Mammary epithelial cell (primary cell): ENCODE data around the gene TLE6.
"Not testable (repeated sequence)": the region's sequence is repeated elsewhere in the genome, so short reads cannot be mapped to it uniquely, and the experiment has no call there.

ENCODE experiments used
- EZH2 ChIP-seq: IDR thresholded peaks from 2 replicates; pipeline ENCODE4 v1.6.1; 2012; ENCODE audit warnings: low read length, inconsistent platforms, borderline replicate concordance
- TF ChIP-seq, protein P1 (sequence below), 2 donors: IDR thresholded peaks in 1 of 2; conservative IDR thresholded peaks in 1 of 2; 2 replicates each; pipeline ENCODE4 v1.5.1; 2011 to 2012; ENCODE audit warnings: inconsistent platforms in 2 of 2, low read length in 2 of 2, mild to moderate bottlenecking in 2 of 2, control low read depth in 1 of 2, low read depth in 1 of 2; ENCODE audit not compliant: insufficient read depth in 1 of 2; ENCODE audit errors: extremely low read depth in 1 of 2

DNA sequence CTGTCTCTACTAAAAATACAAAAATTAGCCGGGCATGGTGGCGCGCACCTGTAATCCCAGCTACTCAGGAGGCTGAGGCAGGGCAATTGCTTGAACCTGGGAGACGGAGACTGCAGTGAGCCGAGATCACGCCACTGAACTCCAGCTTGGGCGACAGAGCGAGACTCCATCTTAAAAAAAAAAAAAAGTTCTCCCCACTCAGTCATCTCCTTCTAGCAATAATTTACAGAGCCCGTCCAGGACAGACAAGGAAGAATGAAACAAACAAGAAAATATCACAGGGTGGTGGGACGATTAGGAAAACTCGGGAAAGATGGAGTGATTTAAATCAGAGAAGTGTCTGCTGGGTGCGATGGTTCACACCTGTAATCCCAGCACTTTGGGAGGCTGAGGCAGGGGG lies 13.7 kb upstream of the TLE6 start:
- TF ChIP-seq, protein P1, sequence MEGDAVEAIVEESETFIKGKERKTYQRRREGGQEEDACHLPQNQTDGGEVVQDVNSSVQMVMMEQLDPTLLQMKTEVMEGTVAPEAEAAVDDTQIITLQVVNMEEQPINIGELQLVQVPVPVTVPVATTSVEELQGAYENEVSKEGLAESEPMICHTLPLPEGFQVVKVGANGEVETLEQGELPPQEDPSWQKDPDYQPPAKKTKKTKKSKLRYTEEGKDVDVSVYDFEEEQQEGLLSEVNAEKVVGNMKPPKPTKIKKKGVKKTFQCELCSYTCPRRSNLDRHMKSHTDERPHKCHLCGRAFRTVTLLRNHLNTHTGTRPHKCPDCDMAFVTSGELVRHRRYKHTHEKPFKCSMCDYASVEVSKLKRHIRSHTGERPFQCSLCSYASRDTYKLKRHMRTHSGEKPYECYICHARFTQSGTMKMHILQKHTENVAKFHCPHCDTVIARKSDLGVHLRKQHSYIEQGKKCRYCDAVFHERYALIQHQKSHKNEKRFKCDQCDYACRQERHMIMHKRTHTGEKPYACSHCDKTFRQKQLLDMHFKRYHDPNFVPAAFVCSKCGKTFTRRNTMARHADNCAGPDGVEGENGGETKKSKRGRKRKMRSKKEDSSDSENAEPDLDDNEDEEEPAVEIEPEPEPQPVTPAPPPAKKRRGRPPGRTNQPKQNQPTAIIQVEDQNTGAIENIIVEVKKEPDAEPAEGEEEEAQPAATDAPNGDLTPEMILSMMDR (conservative IDR thresholded peaks at IDR 0.05 in 1 of 2, IDR thresholded peaks at IDR 0.05 in 1 of 2; ENCODE audit: extremely low read depth in 1 of 2, insufficient read depth in 1 of 2, low read depth in 1 of 2, low read length in 2 of 2), result not testable (repeated sequence)
- not testable (repeated sequence) for TF ChIP-seq EZH2
